HG03064 (cell line): ENCODE results near the gene BPIFB3.

Experiments used
- ATAC-seq: cut with Tn5 transposase; IDR thresholded peaks from one replicate; pipeline ENCODE4 v1.9.1; 2021; ENCODE audit warnings: low read depth; ENCODE audit not compliant: unreplicated experiment

The BPIFB3 gene

GRCh38 chr20:33053291-33054106 is at the start of gene BPIFB3:
Gene BPIFB3 (plus strand): TSS chr20:33053903. CDS start chr20:33055436, 1,533 bp downstream.
- no peak for ATAC-seq

- no peak for ATAC-seq
These were observed 49.5 kb upstream of the BPIFB3 start, which contains the start of gene SUN5 for GRCh38 chr20:33004141-33004751. Gene SUN5 (minus strand): TSS chr20:33004433. CDS start chr20:33004340, 93 bp downstream.

GRCh38 chr20:33005132-33005566 is 48.6 kb upstream of the BPIFB3 start:
- ATAC-seq = no peak

- ATAC-seq = no peak
These were observed 47.6 kb upstream of the BPIFB3 start for GRCh38 chr20:33005908-33006775.

- ATAC-seq = no peak
These were observed 46.8 kb upstream of the BPIFB3 start for GRCh38 chr20:33006776-33007375.

- no peak for ATAC-seq
These were observed 46.0 kb upstream of the BPIFB3 start, which contains the start of gene BPIFB2 for GRCh38 chr20:33007376-33008335. Gene BPIFB2 (plus strand): TSS chr20:33007704. CDS start chr20:33008575, 871 bp downstream.

GRCh38 chr20:33008336-33009213 is 45.1 kb upstream of the BPIFB3 start:
- no peak for ATAC-seq

GRCh38 chr20:33009214-33010132 is 44.2 kb upstream of the BPIFB3 start:
- no peak for ATAC-seq

- no peak for ATAC-seq
These were observed 43.6 kb upstream of the BPIFB3 start for GRCh38 chr20:33010133-33010504.

GRCh38 chr20:33010674-33011449 is 42.8 kb upstream of the BPIFB3 start:
- ATAC-seq = no peak

- ATAC-seq = no peak
These were observed 41.1 kb upstream of the BPIFB3 start for GRCh38 chr20:33012327-33013189.

GRCh38 chr20:33013701-33014326 is 39.9 kb upstream of the BPIFB3 start:
- ATAC-seq = no peak

GRCh38 chr20:33014336-33015113 is 39.2 kb upstream of the BPIFB3 start:
- ATAC-seq = no peak

- no peak for ATAC-seq
These were observed 38.6 kb upstream of the BPIFB3 start for GRCh38 chr20:33015114-33015484.
